ENCODE data around the gene USP44. TPM values are rescaled to one million over a fixed set of nuclear protein-coding genes. Genes with fewer than 3 reads are reported as not detected.

USP44 gene
- total RNA-seq, 1 experiment from 2014 or later, result 0.17 TPM

DNA sequence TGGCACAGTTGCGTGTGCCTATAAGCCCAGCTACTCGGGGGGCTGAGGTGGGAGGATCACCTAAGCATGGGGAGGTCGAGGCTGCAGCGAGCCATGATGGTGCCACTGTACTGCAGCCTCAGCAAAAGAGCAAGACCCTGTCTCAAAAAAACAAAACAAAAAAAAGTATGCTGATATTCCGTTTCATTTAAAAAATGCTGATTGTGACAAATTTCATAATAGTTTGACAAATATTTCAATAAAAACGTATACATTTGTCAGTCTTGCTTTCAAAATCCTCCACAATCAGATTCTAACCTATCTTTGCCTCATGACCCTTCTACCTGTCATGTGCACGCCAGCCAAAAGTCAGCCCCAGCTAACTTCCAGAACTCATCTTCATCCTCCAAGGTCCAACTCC is 9.8 kb downstream of the USP44 start:
- CTCF ChIA-PET, result no interaction called here

DNA sequence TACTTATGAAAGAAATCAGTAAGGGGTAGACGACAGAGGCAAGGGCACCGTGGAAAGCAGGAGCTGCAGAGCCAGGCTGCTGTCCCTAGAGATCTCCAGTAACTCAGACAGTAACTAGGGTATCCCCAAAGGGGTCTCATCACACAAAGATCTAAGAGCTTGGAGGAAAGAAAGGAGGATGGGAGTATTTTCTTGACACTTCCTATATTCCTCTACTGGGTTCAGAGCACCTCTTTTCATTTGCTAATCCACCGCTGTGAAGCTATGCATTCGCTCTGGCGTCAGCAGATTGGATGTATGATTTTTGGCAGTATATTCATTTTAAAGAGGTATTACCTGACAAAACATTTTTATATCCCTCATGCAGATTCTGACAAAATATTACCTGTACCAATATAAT is 12.6 kb downstream of the USP44 start:
- Histone ChIP-seq H3K27ac (ENCODE audit: low read depth, low read length) (no peak overlapping the region), H3K27me3 (ENCODE audit: insufficient read depth, low read length) (no peaks in the 10 kb centered on the region), H3K4me1 (ENCODE audit: control insufficient read depth in 1 of 2, insufficient read depth in 2 of 2, low read length in 2 of 2) (peaks cover 0 to 5% of the 10 kb centered on the region in 2 experiments; a peak in 1 of 4 replicates), H3K9ac (ENCODE audit: low read length) (no peak overlapping the region), H3K4me2 (ENCODE audit: low read length) (no peak overlapping the region), H3K9me2 (ENCODE audit: insufficient read depth) (no peaks in the 10 kb centered on the region), H3K4me3 (replicated peaks in 1 of 2; ENCODE audit: low read depth in 1 of 2, low read length in 2 of 2) (no peak overlapping the region), H2AFZ (ENCODE audit: low read depth, low read length, poor library complexity, severe bottlenecking) (no peak overlapping the region), H3K79me2 (ENCODE audit: insufficient read depth, low read length) (no peaks in the 10 kb centered on the region), H3K9me3 (ENCODE audit: control insufficient read depth in 1 of 2, insufficient read depth in 1 of 2, low read depth in 1 of 2, low read length in 2 of 2) (no peaks in the 10 kb centered on the region), H4K20me1 (ENCODE audit: insufficient read depth) (no peaks in the 10 kb centered on the region), H3K36me3 (ENCODE audit: control insufficient read depth in 1 of 2, insufficient read depth in 2 of 2, low read length in 2 of 2) (no peaks in the 10 kb centered on the region)
- intact Hi-C loops (cut with micrococcal nuclease), result loop anchor here (5.0 to 10.0 kb wide), 2 partner anchors 664 to 976 kb away; no protein-coding TSS in a partner anchor
- CTCF ChIA-PET, result interaction anchor here (0.6 to 1.9 kb wide), 2 partner anchors 29 to 422 kb away, joined by 3 to 5 read pairs; no protein-coding TSS in a partner anchor
- RAD21 ChIA-PET (ENCODE audit: low non-redundant PET in 1 of 2, low total read pairs in 2 of 2, uncharacterized antibody in 2 of 2, unreplicated experiment in 2 of 2), result no interaction called here
- no TSS peak for BruUV-seq (replicated peaks)
- no peak for DNase-seq (ENCODE audit: low read depth, low spot score)
- POLR2A ChIA-PET, result no interaction called here
- no peak for ATAC-seq
- TF ChIP-seq CEBPB (IDR thresholded peaks at IDR 0.05; ENCODE audit: low read depth) (no peak), POLR2A (IDR thresholded peaks at IDR 0.05; ENCODE audit: borderline replicate concordance, extremely low read depth, insufficient read depth, insufficient read length) (no peak), FOSL1 (IDR thresholded peaks at IDR 0.05; ENCODE audit: low read depth) (no peak), ELF1 (IDR thresholded peaks at IDR 0.05; ENCODE audit: borderline replicate concordance, low read depth) (no peak), RAD21 (IDR thresholded peaks at IDR 0.05; ENCODE audit: low read depth) (no peak), EZH2phosphoT487 (IDR thresholded peaks at IDR 0.05; ENCODE audit: borderline replicate concordance) (no peak), SP1 (IDR thresholded peaks at IDR 0.05; ENCODE audit: low read depth) (no peak), CBX3 (IDR thresholded peaks at IDR 0.05; ENCODE audit: low read depth) (no peak)

More for the DNA sequence above, 9.8 kb downstream of the USP44 start:
- Histone ChIP-seq H3K9ac (ENCODE audit: low read length) (no peak overlapping the region), H4K20me1 (ENCODE audit: insufficient read depth) (no peaks in the 10 kb centered on the region), H3K27me3 (ENCODE audit: insufficient read depth, low read length) (no peaks in the 10 kb centered on the region), H3K4me3 (replicated peaks in 1 of 2; ENCODE audit: low read depth in 1 of 2, low read length in 2 of 2) (no peak overlapping the region), H3K4me2 (ENCODE audit: low read length) (no peak overlapping the region), H3K9me3 (ENCODE audit: control insufficient read depth in 1 of 2, insufficient read depth in 1 of 2, low read depth in 1 of 2, low read length in 2 of 2) (no peaks in the 10 kb centered on the region), H2AFZ (ENCODE audit: low read depth, low read length, poor library complexity, severe bottlenecking) (no peak overlapping the region), H3K79me2 (ENCODE audit: insufficient read depth, low read length) (no peaks in the 10 kb centered on the region), H3K4me1 (ENCODE audit: control insufficient read depth in 1 of 2, insufficient read depth in 2 of 2, low read length in 2 of 2) (no peaks in the 10 kb centered on the region), H3K36me3 (ENCODE audit: control insufficient read depth in 1 of 2, insufficient read depth in 2 of 2, low read length in 2 of 2) (no peaks in the 10 kb centered on the region), H3K27ac (ENCODE audit: low read depth, low read length) (no peak overlapping the region), H3K9me2 (ENCODE audit: insufficient read depth) (no peaks in the 10 kb centered on the region)
- BruUV-seq (replicated peaks), result no TSS peak
- intact Hi-C loops (cut with micrococcal nuclease), result no loop called here
- TF ChIP-seq ZFX (IDR thresholded peaks at IDR 0.05) (no peak), EZH2phosphoT487 (IDR thresholded peaks at IDR 0.05; ENCODE audit: borderline replicate concordance) (no peak), POLR2A (IDR thresholded peaks at IDR 0.05; ENCODE audit: borderline replicate concordance, extremely low read depth, insufficient read depth, insufficient read length) (no peak), POLR2AphosphoS5 (IDR thresholded peaks at IDR 0.05; ENCODE audit: low read depth, low read length) (no peak), SIN3A (IDR thresholded peaks at IDR 0.05; ENCODE audit: low read depth) (no peak)
- TF ChIP-seq, protein P1, sequence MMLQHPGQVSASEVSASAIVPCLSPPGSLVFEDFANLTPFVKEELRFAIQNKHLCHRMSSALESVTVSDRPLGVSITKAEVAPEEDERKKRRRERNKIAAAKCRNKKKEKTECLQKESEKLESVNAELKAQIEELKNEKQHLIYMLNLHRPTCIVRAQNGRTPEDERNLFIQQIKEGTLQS (IDR thresholded peaks at IDR 0.05), result no peak
- ATAC-seq, result no peak
- POLR2A ChIA-PET, result no interaction called here
- no peak for DNase-seq (ENCODE audit: low read depth, low spot score)
- RAD21 ChIA-PET (ENCODE audit: low non-redundant PET in 1 of 2, low total read pairs in 2 of 2, uncharacterized antibody in 2 of 2, unreplicated experiment in 2 of 2), result no interaction called here
